ENCODE measurements around the gene ZFP36.

DNA sequence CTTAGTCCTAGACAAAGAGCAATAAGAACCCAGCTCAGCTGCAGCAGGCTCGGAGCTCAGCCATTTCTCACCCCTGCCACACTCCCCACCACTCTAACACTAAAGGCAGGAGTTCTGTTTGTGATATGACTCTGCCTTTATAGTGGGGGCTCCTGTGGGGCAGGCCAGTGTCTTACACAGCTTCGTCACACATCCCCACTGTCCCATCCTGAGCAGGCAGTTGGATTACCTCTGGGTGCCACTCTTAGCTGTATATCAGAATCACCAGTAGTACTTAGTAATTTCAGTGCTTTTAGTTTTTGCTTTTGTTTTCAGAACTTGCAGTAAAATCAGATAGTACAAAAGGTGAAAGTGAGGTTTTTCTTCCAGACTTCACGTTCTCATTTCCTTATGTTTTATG is 47.6 kb upstream of the ZFP36 start:
- TF ChIP-seq, protein P1, sequence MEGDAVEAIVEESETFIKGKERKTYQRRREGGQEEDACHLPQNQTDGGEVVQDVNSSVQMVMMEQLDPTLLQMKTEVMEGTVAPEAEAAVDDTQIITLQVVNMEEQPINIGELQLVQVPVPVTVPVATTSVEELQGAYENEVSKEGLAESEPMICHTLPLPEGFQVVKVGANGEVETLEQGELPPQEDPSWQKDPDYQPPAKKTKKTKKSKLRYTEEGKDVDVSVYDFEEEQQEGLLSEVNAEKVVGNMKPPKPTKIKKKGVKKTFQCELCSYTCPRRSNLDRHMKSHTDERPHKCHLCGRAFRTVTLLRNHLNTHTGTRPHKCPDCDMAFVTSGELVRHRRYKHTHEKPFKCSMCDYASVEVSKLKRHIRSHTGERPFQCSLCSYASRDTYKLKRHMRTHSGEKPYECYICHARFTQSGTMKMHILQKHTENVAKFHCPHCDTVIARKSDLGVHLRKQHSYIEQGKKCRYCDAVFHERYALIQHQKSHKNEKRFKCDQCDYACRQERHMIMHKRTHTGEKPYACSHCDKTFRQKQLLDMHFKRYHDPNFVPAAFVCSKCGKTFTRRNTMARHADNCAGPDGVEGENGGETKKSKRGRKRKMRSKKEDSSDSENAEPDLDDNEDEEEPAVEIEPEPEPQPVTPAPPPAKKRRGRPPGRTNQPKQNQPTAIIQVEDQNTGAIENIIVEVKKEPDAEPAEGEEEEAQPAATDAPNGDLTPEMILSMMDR (IDR thresholded peaks at IDR 0.05; ENCODE audit: low read depth, low read length) = no peak
- TF ChIP-seq EZH2phosphoT487 (IDR thresholded peaks at IDR 0.05; ENCODE audit: low read depth) = no peak
